H1 (cell line): ENCODE results near the gene YIF1A. TPM values are rescaled to one million over a fixed set of nuclear protein-coding genes. Genes with fewer than 3 reads are reported as not detected.

ENCODE experiments used
- CTCF ChIA-PET: fragments of 300-600 bp; sonication (Branson Sonifier 250); formaldehyde crosslinking; loops from one replicate; lab custom pipeline; 2021; ENCODE audit not compliant: partially characterized antibody; lab: Charles Lee
- POLR2A ChIA-PET: fragments of 300-600 bp; sonication (Branson Sonifier 250); formaldehyde crosslinking; loops from one replicate; lab custom pipeline; 2021; ENCODE audit warnings: inconsistent platforms; ENCODE audit not compliant: partially characterized antibody; lab: Charles Lee
- DNase-seq, 2 experiments: peaks; one replicate each; pipeline versions ENCODE4 v3.0.0 to v3.0.0-alpha.2; 2010 to 2022; ENCODE audit warnings: low spot score in 2 of 2, low read depth in 1 of 2, mixed read lengths in 1 of 2
- FAIRE-seq: peaks from 2 replicates; lab custom pipeline; 2011; peaks lifted over from hg19 to GRCh38; lab: Jason Lieb, UNC
- H2AFZ ChIP-seq: 2 replicates; pipeline ENCODE4 v1.8.1; 2012; ENCODE audit warnings: low read length, inconsistent platforms
- H2AK5ac ChIP-seq: 2 replicates; pipeline ENCODE4 v1.6.1; 2013; ENCODE audit warnings: low read depth, low read length
- H2BK120ac ChIP-seq: replicated peaks from 2 replicates; pipeline ENCODE3; 2013; ENCODE audit warnings: low read depth, low read length, inconsistent platforms
- H2BK12ac ChIP-seq: 2 replicates; pipeline ENCODE4 v1.6.1; 2013; ENCODE audit warnings: low read depth, low read length
- H2BK15ac ChIP-seq: 2 replicates; pipeline ENCODE4 v1.6.1; 2013; ENCODE audit warnings: low read length
- H2BK20ac ChIP-seq: 2 replicates; pipeline ENCODE4 v1.6.1; 2013; ENCODE audit warnings: low read length
- H2BK5ac ChIP-seq: 2 replicates; pipeline ENCODE4 v1.6.1; 2013; ENCODE audit warnings: low read depth, low read length
- H3K14ac ChIP-seq: 2 replicates; pipeline ENCODE4 v1.6.1; 2013; ENCODE audit warnings: inconsistent platforms; ENCODE audit not compliant: insufficient read length
- H3K18ac ChIP-seq: 2 replicates; pipeline ENCODE4 v1.6.1; 2013; ENCODE audit warnings: low read length; ENCODE audit errors: extremely low read depth
- H3K23ac ChIP-seq: 2 replicates; pipeline ENCODE4 v1.6.1; 2013; ENCODE audit warnings: inconsistent platforms; ENCODE audit not compliant: insufficient read length
- H3K23me2 ChIP-seq: 2 replicates; pipeline ENCODE4 v1.6.1; 2013; ENCODE audit warnings: low read depth, low read length
- H3K27ac ChIP-seq: 2 replicates; pipeline ENCODE4 v1.6.1; 2011; ENCODE audit warnings: low read depth, low read length, inconsistent platforms
- H3K27me3 ChIP-seq, 4 experiments: replicated peaks in 1 of 4; 1 replicate in 1 of 4; 2 replicates in 3 of 4; pipeline versions ENCODE4 v1.6.1 to v1.8.1; 2011 to 2013; ENCODE audit warnings: low read length in 3 of 4, mild to moderate bottlenecking in 3 of 4, inconsistent platforms in 2 of 4, mixed read lengths in 2 of 4, moderate library complexity in 1 of 4; ENCODE audit not compliant: control insufficient read depth in 3 of 4, insufficient read depth in 3 of 4; ENCODE audit errors: extremely low read depth in 1 of 4
- H3K36me3 ChIP-seq, 4 experiments: 2 replicates each; pipeline versions ENCODE4 v1.6.1 to v1.8.1; 2011 to 2013; ENCODE audit warnings: mild to moderate bottlenecking in 4 of 4, low read length in 3 of 4, moderate library complexity in 2 of 4, control low read depth in 1 of 4, inconsistent platforms in 1 of 4; ENCODE audit not compliant: insufficient read depth in 4 of 4, control insufficient read depth in 2 of 4
- H3K4ac ChIP-seq: replicated peaks from 2 replicates; pipeline ENCODE3; 2013; ENCODE audit warnings: low read length, low read depth, mixed read lengths, inconsistent platforms; ENCODE audit not compliant: insufficient read length
- H3K4me1 ChIP-seq, 4 experiments: replicated peaks in 1 of 4; 1 replicate in 1 of 4; 2 replicates in 3 of 4; pipeline versions ENCODE4 v1.6.1 to v1.8.1; 2011 to 2013; ENCODE audit warnings: low read length in 3 of 4, inconsistent platforms in 2 of 4, mixed read lengths in 1 of 4; ENCODE audit not compliant: insufficient read depth in 4 of 4, control insufficient read depth in 3 of 4
- H3K4me2 ChIP-seq, 2 experiments: 2 replicates each; pipeline versions ENCODE4 v1.6.1 to v1.8.1; 2011 to 2013; ENCODE audit warnings: low read depth in 2 of 2, low read length in 2 of 2, control low read depth in 1 of 2, inconsistent platforms in 1 of 2, mild to moderate bottlenecking in 1 of 2; ENCODE audit not compliant: insufficient read depth in 1 of 2
- H3K4me3 ChIP-seq, 4 experiments: fragments of 200-600, 300-600 bp in 1 of 4; sonication (generic), shearing (Covaris generic), sonication (Bioruptor Twin) in 1 of 4; 2 replicates each; pipeline versions ENCODE4 v1.5.1 to v1.8.1; 2011 to 2016; ENCODE audit warnings: low read length in 4 of 4, low read depth in 3 of 4, control low read depth in 2 of 4, inconsistent platforms in 2 of 4, mild to moderate bottlenecking in 2 of 4, mixed read lengths in 1 of 4, moderate library complexity in 1 of 4; ENCODE audit not compliant: insufficient read depth in 2 of 4; ENCODE audit errors: extremely low read depth in 1 of 4
- H3K56ac ChIP-seq: replicated peaks from 2 replicates; pipeline ENCODE3; 2013; ENCODE audit warnings: low read depth, mild to moderate bottlenecking, mixed read lengths, low read length, inconsistent platforms; ENCODE audit not compliant: insufficient read length
- H3K79me1 ChIP-seq: 2 replicates; pipeline ENCODE4 v1.6.1; 2013; ENCODE audit warnings: low read depth, low read length, control low read depth
- H3K79me2 ChIP-seq, 2 experiments: 2 replicates each; pipeline versions ENCODE4 v1.6.1 to v1.8.1; 2012 to 2013; ENCODE audit warnings: low read length in 2 of 2, mild to moderate bottlenecking in 2 of 2, inconsistent platforms in 1 of 2; ENCODE audit not compliant: insufficient read depth in 2 of 2, control insufficient read depth in 1 of 2
- H3K9ac ChIP-seq, 4 experiments: replicated peaks in 1 of 4; 1 replicate in 1 of 4; 2 replicates in 3 of 4; pipeline versions ENCODE4 v1.6.1 to v1.8.1; 2011 to 2013; ENCODE audit warnings: low read depth in 3 of 4, low read length in 3 of 4, control low read depth in 2 of 4, mild to moderate bottlenecking in 2 of 4, moderate library complexity in 2 of 4, inconsistent platforms in 1 of 4; ENCODE audit errors: extremely low read depth in 1 of 4
- H3K9me3 ChIP-seq, 2 experiments: 2 replicates each; pipeline versions ENCODE4 v1.6.1 to v1.8.1; 2012 to 2013; ENCODE audit warnings: mild to moderate bottlenecking in 2 of 2, moderate library complexity in 2 of 2, control low read depth in 1 of 2, inconsistent platforms in 1 of 2, low read depth in 1 of 2, low read length in 1 of 2, mixed read lengths in 1 of 2; ENCODE audit not compliant: insufficient read depth in 2 of 2
- H4K20me1 ChIP-seq, 2 experiments: replicated peaks in 1 of 2; 2 replicates each; pipeline versions ENCODE3 to v1.8.1; 2011 to 2013; ENCODE audit warnings: inconsistent platforms in 2 of 2, low read length in 2 of 2, mild to moderate bottlenecking in 1 of 2; ENCODE audit not compliant: insufficient read depth in 2 of 2, control insufficient read depth in 1 of 2
- H4K5ac ChIP-seq: 2 replicates; pipeline ENCODE4 v1.6.1; 2013; ENCODE audit warnings: low read length, low read depth, mixed read lengths, inconsistent platforms; ENCODE audit not compliant: insufficient read length
- H4K8ac ChIP-seq: 2 replicates; pipeline ENCODE4 v1.8.0; 2013; ENCODE audit warnings: mild to moderate bottlenecking, moderate library complexity, low read length, inconsistent platforms; ENCODE audit not compliant: insufficient read depth; ENCODE audit errors: extremely low read depth
- H4K91ac ChIP-seq: replicated peaks from 2 replicates; pipeline ENCODE3; 2013; ENCODE audit warnings: low read length, mixed read lengths, inconsistent platforms; ENCODE audit not compliant: insufficient read length
- BCL11A ChIP-seq, 2 experiments: IDR thresholded peaks; one replicate each; pipeline ENCODE4 v1.6.1; 2011; ENCODE audit warnings: low read depth in 2 of 2, low read length in 2 of 2, mild to moderate bottlenecking in 2 of 2
- JUN ChIP-seq: IDR thresholded peaks from 2 replicates; pipeline ENCODE4 v1.6.1; 2011; ENCODE audit warnings: low read depth, mild to moderate bottlenecking, improper control_type of control experiment, low read length
- POU5F1 ChIP-seq: IDR thresholded peaks from 2 replicates; pipeline ENCODE4 v1.6.1; 2011; ENCODE audit warnings: low read depth, mild to moderate bottlenecking, low read length, moderate library complexity
- SAP30 ChIP-seq: fragments of 300-600 bp; sonication (generic); IDR thresholded peaks from 2 replicates; pipeline ENCODE4 v1.7.1; 2012; ENCODE audit warnings: low read length, moderate library complexity, mild to moderate bottlenecking, inconsistent platforms; ENCODE audit not compliant: insufficient read depth, insufficient replicate concordance
- SP4 ChIP-seq: IDR thresholded peaks from 2 replicates; pipeline ENCODE4 v1.6.1; 2012; ENCODE audit warnings: low read length, inconsistent platforms
- SUZ12 ChIP-seq: fragments of 200-600 bp; sonication (generic); IDR thresholded peaks from 2 replicates; pipeline ENCODE4 v1.6.1; 2012; ENCODE audit warnings: mild to moderate bottlenecking, inconsistent platforms, low read length, moderate library complexity, mixed read lengths
- YY1 ChIP-seq: IDR thresholded peaks from 2 replicates; pipeline ENCODE4 v1.6.1; 2011; ENCODE audit warnings: low read depth, mild to moderate bottlenecking, low read length
- WGBS, 2 experiments: shearing (Covaris generic) in 1 of 2; methylation state at CpG; one replicate each; pipeline versions ENCODE4 v1.1.6 to v1.1.7; 2013 to 2015; ENCODE audit warnings: low lambda C conversion rate in 2 of 2, mixed read lengths in 2 of 2, inconsistent platforms in 1 of 2, low coverage in 1 of 2, missing lambda C conversion rate in 1 of 2; ENCODE audit not compliant: insufficient replicate concordance in 2 of 2, insufficient coverage in 1 of 2, insufficient read length in 1 of 2; ENCODE audit errors: extremely low coverage in 1 of 2, missing lambda C conversion rate in 1 of 2; 5-methylcytosine and 5-hydroxymethylcytosine counted together
- polyA plus RNA-seq, 7 experiments: library from polyadenylated mRNA; depleted of rRNA in 3 of 7; stranded (reverse) in 5 of 7; unstranded in 2 of 7; fragments of >200 nt in 5 of 7; fragments of 200-250 nt in 2 of 7; gene quantifications; 1 replicate in 5 of 7; 2 replicates in 1 of 7; 4 replicates in 1 of 7; pipeline versions ENCODE4 v1.2.1 to v1.2.3, GENCODE V29; 2011 to 2013; ENCODE audit warnings: missing spikeins in 2 of 7, mixed read lengths in 2 of 7
- total RNA-seq: library from RNA; stranded (reverse); fragmentation: NEBNext Ultra II Directional; extraction: Animal tissue kit (Norgen Biotek cat#: 25700); gene quantifications from 2 replicates; pipeline ENCODE4 v1.2.1, GENCODE V29; 2021
- TF ChIP-seq, protein P1 (sequence below), 3 experiments: IDR thresholded peaks; 1 replicate in 2 of 3; 2 replicates in 1 of 3; pipeline versions ENCODE4 v1.5.1 to v1.6.1; 2011; ENCODE audit warnings: low read length in 3 of 3, mild to moderate bottlenecking in 3 of 3, inconsistent platforms in 2 of 3, low read depth in 1 of 3, moderate library complexity in 1 of 3; ENCODE audit not compliant: insufficient read depth in 1 of 3; ENCODE audit errors: control extremely low read depth in 1 of 3
- TF ChIP-seq, protein P2 (sequence below): IDR thresholded peaks from 2 replicates; pipeline ENCODE4 v1.6.1; 2011; ENCODE audit warnings: low read depth, mild to moderate bottlenecking, low read length; ENCODE audit not compliant: insufficient read depth

Gene YIF1A
- total and polyA plus RNA-seq, 2 of the 8 experiments (the other 6 are each of a cell fraction or from before 2014, with no cell fraction given) = 70.1 to 178 TPM

DNA sequence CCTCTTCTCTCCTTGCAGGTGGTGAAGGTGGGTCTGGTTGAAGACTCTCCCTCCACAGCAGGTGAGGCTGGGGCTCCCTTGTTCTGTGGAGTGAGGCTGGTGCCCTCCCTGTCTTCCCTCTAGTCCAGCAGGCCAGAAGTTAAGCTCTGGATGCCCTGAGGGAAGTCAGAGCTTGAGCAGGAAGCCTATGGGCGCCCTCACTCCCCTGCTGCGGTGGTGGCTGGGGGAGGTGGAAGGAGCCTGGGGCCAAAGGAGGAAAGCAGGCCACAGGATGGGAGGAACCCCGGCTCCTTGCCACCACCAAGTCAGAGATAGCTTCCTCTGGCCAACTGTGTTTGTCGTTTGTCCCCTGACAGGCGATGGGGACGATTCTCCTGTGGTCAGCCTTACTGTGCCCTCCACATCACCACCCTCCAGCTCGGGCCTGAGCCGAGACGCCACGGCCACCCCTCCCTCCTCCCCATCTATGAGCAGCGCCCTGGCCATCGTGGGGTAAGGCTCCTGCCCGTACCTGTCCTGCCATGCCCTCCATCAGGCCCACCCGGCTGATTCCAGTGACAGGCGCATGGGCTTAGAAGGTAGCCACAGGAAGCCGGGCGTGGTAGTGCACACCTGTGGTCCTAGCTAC is 50.0 kb downstream of the YIF1A start:
- no peak for DNase-seq
- TF ChIP-seq BCL11A (IDR thresholded peaks at IDR 0.05; ENCODE audit: low read depth in 2 of 2, low read length in 2 of 2) = no peak
- TF ChIP-seq JUN = no peak
- TF ChIP-seq SP4 = no peak
- no peak for TF ChIP-seq POU5F1
- TF ChIP-seq, protein P1, sequence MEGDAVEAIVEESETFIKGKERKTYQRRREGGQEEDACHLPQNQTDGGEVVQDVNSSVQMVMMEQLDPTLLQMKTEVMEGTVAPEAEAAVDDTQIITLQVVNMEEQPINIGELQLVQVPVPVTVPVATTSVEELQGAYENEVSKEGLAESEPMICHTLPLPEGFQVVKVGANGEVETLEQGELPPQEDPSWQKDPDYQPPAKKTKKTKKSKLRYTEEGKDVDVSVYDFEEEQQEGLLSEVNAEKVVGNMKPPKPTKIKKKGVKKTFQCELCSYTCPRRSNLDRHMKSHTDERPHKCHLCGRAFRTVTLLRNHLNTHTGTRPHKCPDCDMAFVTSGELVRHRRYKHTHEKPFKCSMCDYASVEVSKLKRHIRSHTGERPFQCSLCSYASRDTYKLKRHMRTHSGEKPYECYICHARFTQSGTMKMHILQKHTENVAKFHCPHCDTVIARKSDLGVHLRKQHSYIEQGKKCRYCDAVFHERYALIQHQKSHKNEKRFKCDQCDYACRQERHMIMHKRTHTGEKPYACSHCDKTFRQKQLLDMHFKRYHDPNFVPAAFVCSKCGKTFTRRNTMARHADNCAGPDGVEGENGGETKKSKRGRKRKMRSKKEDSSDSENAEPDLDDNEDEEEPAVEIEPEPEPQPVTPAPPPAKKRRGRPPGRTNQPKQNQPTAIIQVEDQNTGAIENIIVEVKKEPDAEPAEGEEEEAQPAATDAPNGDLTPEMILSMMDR (IDR thresholded peaks at IDR 0.05; ENCODE audit: control extremely low read depth in 1 of 3, insufficient read depth in 1 of 3, low read depth in 1 of 3, low read length in 3 of 3) = no peak
- TF ChIP-seq SAP30 = no peak
- no peak for TF ChIP-seq SUZ12
- TF ChIP-seq YY1 = no peak
- TF ChIP-seq, protein P2, sequence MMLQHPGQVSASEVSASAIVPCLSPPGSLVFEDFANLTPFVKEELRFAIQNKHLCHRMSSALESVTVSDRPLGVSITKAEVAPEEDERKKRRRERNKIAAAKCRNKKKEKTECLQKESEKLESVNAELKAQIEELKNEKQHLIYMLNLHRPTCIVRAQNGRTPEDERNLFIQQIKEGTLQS = no peak

More for the DNA sequence above, 50.0 kb downstream of the YIF1A start:
- Histone ChIP-seq H4K91ac (no peak overlapping the region), H3K9me3 (no peaks in the 10 kb centered on the region), H3K79me2 (no peaks in the 10 kb centered on the region), H3K14ac (no peak overlapping the region), H3K4ac (no peak overlapping the region), H3K18ac (no peak overlapping the region), H3K23ac (no peak overlapping the region), H2BK12ac (no peak overlapping the region), H2AFZ (no peak overlapping the region), H3K9ac (no peak overlapping the region), H4K5ac (no peak overlapping the region), H3K4me2 (no peak overlapping the region), H2AK5ac (no peak overlapping the region), H3K4me1 (no peaks in the 10 kb centered on the region), H2BK120ac (no peak overlapping the region), H3K36me3 (peaks cover 0 to 10% (median 2%) of the 10 kb centered on the region in 4 experiments; a peak in 3 of 8 replicates), H4K8ac (no peak overlapping the region), H2BK5ac (no peak overlapping the region; the same call in 1 of the 2 replicates), H3K27ac (no peak overlapping the region), H3K56ac (no peak overlapping the region), H3K23me2 (no peaks in the 10 kb centered on the region), H3K27me3 (no peaks in the 10 kb centered on the region), H3K4me3 (no peak overlapping the region), H3K79me1 (no peaks in the 10 kb centered on the region), H4K20me1 (peaks cover 0 to 3% of the 10 kb centered on the region in 2 experiments), H2BK20ac (no peak overlapping the region), H2BK15ac (no peak overlapping the region)
- ChIA-PET POLR2A (interaction anchor here (1.0 to 2.3 kb wide), 5 partner anchors 9 to 29 kb away, joined by 3 to 10 read pairs (median 3); partner anchors contain the start of gene RAB1B), CTCF (interaction anchor here (1.3 to 12.4 kb wide), 9 partner anchors 9 to 79 kb away, joined by 3 to 123 read pairs (median 4); no protein-coding TSS in a partner anchor)
- no peak for FAIRE-seq
- 95% methylated on average over 16 of the region's 17 CpGs; no CpG with 5 or more reads in 1 of the 2 experiments for WGBS, 2 experiments
